Mesothelial cell of epicardium (in vitro differentiated cells): Measurements from ENCODE around the gene GNG2. TPM values are rescaled to one million over a fixed set of nuclear protein-coding genes. Genes with fewer than 3 reads are reported as not detected.

Experiments used
- DNase-seq, 2 experiments: peaks; one replicate each; pipeline ENCODE4 v3.0.0; 2021; ENCODE audit warnings: low spot score in 2 of 2; ENCODE audit not compliant: unreplicated experiment in 2 of 2
- H3K27ac Mint-ChIP-seq: 2 replicates; pipeline ENCODE4 v1.8.0; 2021; ENCODE audit warnings: mixed read lengths
- H3K27me3 Mint-ChIP-seq: 2 replicates; pipeline ENCODE4 v1.8.0; 2021; ENCODE audit warnings: low read depth, mixed read lengths
- H3K36me3 Mint-ChIP-seq: 2 replicates; pipeline ENCODE4 v1.8.0; 2021; ENCODE audit warnings: mixed read lengths
- H3K4me1 Mint-ChIP-seq: 2 replicates; pipeline ENCODE4 v1.8.0; 2021; ENCODE audit warnings: mixed read lengths
- H3K4me3 Mint-ChIP-seq: 2 replicates; pipeline ENCODE4 v1.8.0; 2021; ENCODE audit warnings: mild to moderate bottlenecking, moderate library complexity, mixed read lengths
- H3K9me3 Mint-ChIP-seq: 2 replicates; pipeline ENCODE4 v1.8.0; 2021; ENCODE audit warnings: mixed read lengths
- CTCF ChIP-seq: fragments of 200-600 bp; sonication (generic); IDR thresholded peaks from one replicate; pipeline ENCODE4 v1.5.0; 2021; ENCODE audit warnings: antibody characterized with exemption; ENCODE audit not compliant: unreplicated experiment
- total RNA-seq: library from RNA; stranded (reverse); gene quantifications from 3 replicates; pipeline ENCODE4 v1.2.1, GENCODE V29; 2021

Gene GNG2
- total RNA-seq, 1 donor from 2014 or later, result 52.4 TPM

GRCh38 chr14:51921026-51921425 lies 60.6 kb downstream of the GNG2 start:
- DNase-seq, result no peak
- H3K27me3 Mint-ChIP-seq, result no peaks in the 10 kb centered on the region
- TF ChIP-seq CTCF, result no peak
- H3K27ac Mint-ChIP-seq, result no peak overlapping the region
- no peaks in the 10 kb centered on the region for H3K36me3 Mint-ChIP-seq
- H3K4me1 Mint-ChIP-seq, result peaks cover 11% of the 10 kb centered on the region
- H3K9me3 Mint-ChIP-seq, result no peaks in the 10 kb centered on the region
- H3K4me3 Mint-ChIP-seq, result no peak overlapping the region

GRCh38 chr14:51922624-51923023 lies 62.2 kb downstream of the GNG2 start:
- no peak for DNase-seq

GRCh38 chr14:51924600-51924999 lies 64.2 kb downstream of the GNG2 start:
- no peak for TF ChIP-seq CTCF
- DNase-seq, result no peak
- no peaks in the 10 kb centered on the region for H3K36me3 Mint-ChIP-seq
- H3K4me1 Mint-ChIP-seq, result peaks cover 25% of the 10 kb centered on the region
- no peaks in the 10 kb centered on the region for H3K9me3 Mint-ChIP-seq
- no peak overlapping the region for H3K4me3 Mint-ChIP-seq
- H3K27me3 Mint-ChIP-seq, result no peaks in the 10 kb centered on the region
- H3K27ac Mint-ChIP-seq, result no peak overlapping the region

More at GRCh38 chr14:51922624-51923023, 62.2 kb downstream of the GNG2 start:
- no peaks in the 10 kb centered on the region for H3K36me3 Mint-ChIP-seq
- H3K4me1 Mint-ChIP-seq, result peaks cover 11% of the 10 kb centered on the region
- H3K9me3 Mint-ChIP-seq, result no peaks in the 10 kb centered on the region
- TF ChIP-seq CTCF, result no peak
- H3K27ac Mint-ChIP-seq, result peak overlapping the region; percentile 92
- no peaks in the 10 kb centered on the region for H3K27me3 Mint-ChIP-seq
- peak overlapping the region; percentile 20 for H3K4me3 Mint-ChIP-seq

GRCh38 chr14:51925980-51926379 lies 65.6 kb downstream of the GNG2 start:
- TF ChIP-seq CTCF, result no peak
- no peak for DNase-seq
- H3K36me3 Mint-ChIP-seq, result no peaks in the 10 kb centered on the region
- H3K4me1 Mint-ChIP-seq, result peaks cover 29% of the 10 kb centered on the region
- no peaks in the 10 kb centered on the region for H3K27me3 Mint-ChIP-seq
- no peak overlapping the region for H3K27ac Mint-ChIP-seq
- no peaks in the 10 kb centered on the region for H3K9me3 Mint-ChIP-seq
- H3K4me3 Mint-ChIP-seq, result no peak overlapping the region

- no peaks in the 10 kb centered on the region for H3K27me3 Mint-ChIP-seq
- TF ChIP-seq CTCF, result no peak
- H3K36me3 Mint-ChIP-seq, result peaks cover 3% of the 10 kb centered on the region
- peaks cover 29% of the 10 kb centered on the region for H3K4me1 Mint-ChIP-seq
- no peak overlapping the region for H3K4me3 Mint-ChIP-seq
- no peaks in the 10 kb centered on the region for H3K9me3 Mint-ChIP-seq
- no peak overlapping the region for H3K27ac Mint-ChIP-seq
- DNase-seq, result no peak
Measured at GRCh38 chr14:51926449-51926848, 66.0 kb downstream of the GNG2 start.

- Mint-ChIP-seq H3K9me3 (no peaks in the 10 kb centered on the region), H3K27ac (no peak overlapping the region), H3K27me3 (no peaks in the 10 kb centered on the region), H3K4me1 (peaks cover 19% of the 10 kb centered on the region), H3K36me3 (peaks cover 3% of the 10 kb centered on the region), H3K4me3 (no peak overlapping the region)
- TF ChIP-seq CTCF, result no peak
- DNase-seq, result no peak
Measured at GRCh38 chr14:51928568-51928967, 68.2 kb downstream of the GNG2 start.
